PC-3 (cell line): Measurements from ENCODE around the gene PAX5. TPM values are rescaled to one million over a fixed set of nuclear protein-coding genes. Genes with fewer than 3 reads are reported as not detected.

Experiments used
- ATAC-seq: fragments of 200-7000 bp; cut with Tn5 transposase; 2 replicates; pipeline ENCODE4 v1.9.1; 2020; ENCODE audit warnings: mild to moderate bottlenecking, moderate library complexity
- BruUV-seq: library from RNA; stranded (reverse); fragments of 400-500 nt; replicated peaks from 2 replicates; lab custom pipeline; 2021; lab: Mats Ljungman, UMichigan
- CTCF ChIA-PET: fragments of 300-600 bp; sonication (Branson Sonifier 250); formaldehyde crosslinking; loops from one replicate; lab custom pipeline; 2022; ENCODE audit warnings: antibody characterized with exemption; lab: Charles Lee
- POLR2A ChIA-PET: fragments of 300-600 bp; sonication (Branson Sonifier 250); formaldehyde crosslinking; loops from one replicate; lab custom pipeline; 2022; ENCODE audit warnings: antibody characterized with exemption; ENCODE audit not compliant: unreplicated experiment; lab: Charles Lee
- DNase-seq: peaks from one replicate; pipeline ENCODE4 v3.0.0-alpha.2; 2015
- H2AFZ ChIP-seq: fragments of 300-600 bp; sonication (generic); 2 replicates; pipeline ENCODE4 v1.6.0; 2016; ENCODE audit warnings: antibody characterized with exemption, low read length
- H3F3A ChIP-seq: fragments of 300-600 bp; sonication (generic); one replicate; pipeline ENCODE4 v1.6.0; 2017; ENCODE audit warnings: antibody characterized with exemption, low read length, control low read depth, mild to moderate bottlenecking; ENCODE audit not compliant: unreplicated experiment
- H3K27ac ChIP-seq: fragments of 300-600 bp; sonication (generic); 2 replicates; pipeline ENCODE4 v1.5.1; 2016; ENCODE audit warnings: mild to moderate bottlenecking, low read length
- H3K27me3 ChIP-seq: fragments of 300-600 bp; sonication (generic); 2 replicates; pipeline ENCODE4 v1.6.1; 2016; ENCODE audit warnings: low read length, mixed read lengths
- H3K36me3 ChIP-seq: fragments of 300-600 bp; sonication (generic); 2 replicates; pipeline ENCODE4 v1.6.1; 2016; ENCODE audit warnings: low read depth, mixed run types, low read length, mixed read lengths
- H3K4me1 ChIP-seq: fragments of 300-600 bp; sonication (generic); 2 replicates; pipeline ENCODE4 v1.5.1; 2016; ENCODE audit warnings: low read length; ENCODE audit not compliant: insufficient read depth
- H3K4me2 ChIP-seq: fragments of 300-600 bp; sonication (generic); 2 replicates; pipeline ENCODE4 v1.6.0; 2016; ENCODE audit warnings: low read length
- H3K4me3 ChIP-seq: fragments of 300-600 bp; sonication (generic); 2 replicates; pipeline ENCODE4 v1.5.1; 2016; ENCODE audit warnings: mild to moderate bottlenecking, low read length, mixed read lengths
- H3K79me2 ChIP-seq: fragments of 300-600 bp; sonication (generic); 2 replicates; pipeline ENCODE4 v1.6.1; 2017; ENCODE audit warnings: low read length, mixed read lengths
- H3K9ac ChIP-seq: fragments of 300-600 bp; sonication (generic); 2 replicates; pipeline ENCODE4 v1.6.0; 2016; ENCODE audit warnings: mild to moderate bottlenecking, low read length
- H3K9me2 ChIP-seq: fragments of 300-600 bp; sonication (generic); replicated peaks from 2 replicates; pipeline ENCODE4 v1.6.1; 2016; ENCODE audit warnings: mixed run types, low read length, mixed read lengths
- H3K9me3 ChIP-seq: fragments of 300-600 bp; sonication (generic); 2 replicates; pipeline ENCODE4 v1.6.1; 2016; ENCODE audit warnings: low read length, mixed read lengths
- H4K20me1 ChIP-seq: fragments of 300-600 bp; sonication (generic); 2 replicates; pipeline ENCODE4 v1.6.1; 2016; ENCODE audit warnings: low read length, mixed read lengths
- CTCF ChIP-seq: fragments of 300-600 bp; sonication (generic); conservative IDR thresholded peaks from 2 replicates; pipeline ENCODE4 v1.5.1; 2017; ENCODE audit warnings: antibody characterized with exemption, low read depth, mild to moderate bottlenecking, low read length
- EZH2 ChIP-seq: fragments of 300-600 bp; sonication (generic); IDR thresholded peaks from one replicate; pipeline ENCODE4 v1.6.1; 2017; ENCODE audit warnings: antibody characterized with exemption, mild to moderate bottlenecking, low read length; ENCODE audit not compliant: unreplicated experiment
- EZH2phosphoT487 ChIP-seq: fragments of 300-600 bp; sonication (generic); IDR thresholded peaks from 2 replicates; pipeline ENCODE4 v1.6.1; 2018; ENCODE audit warnings: mild to moderate bottlenecking, antibody characterized with exemption, low read length, borderline replicate concordance
- intact Hi-C: fragments of 100-400 bp; cut with micrococcal nuclease; formaldehyde crosslinking; loops from 2 replicates; pipeline ENCODE4 v1.9.0; 2023
- total RNA-seq: library from RNA; depleted of rRNA; stranded (reverse); fragments of >200 nt; gene quantifications from 2 replicates; pipeline ENCODE4 v1.2.3, GENCODE V29; 2014

The PAX5 gene
- total RNA-seq, 1 experiment from 2014 or later, result not detected

GRCh38 chr9:36845844-36846243 lies 188.2 kb downstream of the PAX5 start:
- Histone ChIP-seq H3K36me3 (no peaks in the 10 kb centered on the region), H3K27ac (no peak overlapping the region), H3K27me3 (no peaks in the 10 kb centered on the region), H2AFZ (no peak overlapping the region), H4K20me1 (no peaks in the 10 kb centered on the region), H3K4me3 (no peak overlapping the region), H3K79me2 (no peaks in the 10 kb centered on the region), H3K9me3 (no peaks in the 10 kb centered on the region), H3K4me1 (no peaks in the 10 kb centered on the region), H3K9me2 (no peaks in the 10 kb centered on the region), H3K4me2 (no peak overlapping the region), H3F3A (no peaks in the 10 kb centered on the region), H3K9ac (no peak overlapping the region)
- no peak for TF ChIP-seq CTCF
- TF ChIP-seq EZH2, result no peak
- no peak for TF ChIP-seq EZH2phosphoT487
- ChIA-PET POLR2A (interaction anchor here (0.6 kb wide), 1 partner anchor 15 kb away, joined by 4 read pairs; no protein-coding TSS in a partner anchor), CTCF (no interaction called here)
- no peak for DNase-seq
- no TSS peak for BruUV-seq
- intact Hi-C loops, result no loop called here
- no peak for ATAC-seq

- no peak for ATAC-seq
- intact Hi-C loops, result no loop called here
- CTCF ChIA-PET, result no interaction called here
Observed at GRCh38 chr9:36844961-36845360, 189.1 kb downstream of the PAX5 start.

More at GRCh38 chr9:36844961-36845360, 189.1 kb downstream of the PAX5 start:
- Histone ChIP-seq H3K4me2 (no peak overlapping the region), H3K4me1 (no peaks in the 10 kb centered on the region), H3K4me3 (no peak overlapping the region), H3F3A (no peaks in the 10 kb centered on the region), H4K20me1 (no peaks in the 10 kb centered on the region), H3K27ac (no peak overlapping the region), H3K36me3 (no peaks in the 10 kb centered on the region), H3K27me3 (no peaks in the 10 kb centered on the region), H3K9me3 (no peaks in the 10 kb centered on the region), H2AFZ (no peak overlapping the region), H3K9me2 (no peaks in the 10 kb centered on the region), H3K9ac (no peak overlapping the region), H3K79me2 (no peaks in the 10 kb centered on the region)
- no peak for TF ChIP-seq CTCF
- TF ChIP-seq EZH2phosphoT487, result no peak
- no peak for TF ChIP-seq EZH2
- BruUV-seq, result no TSS peak
- POLR2A ChIA-PET, result no interaction called here
- no peak for DNase-seq
